HCT116 (cell line): ENCODE data around the gene SETX. TPM values are rescaled to one million over a fixed set of nuclear protein-coding genes. Genes with fewer than 3 reads are reported as not detected.

Experiments used
- ATAC-seq: fragments of 200-7000 bp; cut with Tn5 transposase; 2 replicates; pipeline ENCODE4 v1.9.1; 2020; ENCODE audit warnings: mild to moderate bottlenecking, moderate library complexity
- BruUV-seq: library from RNA; stranded (reverse); fragments of 400-500 nt; replicated peaks from 2 replicates; lab custom pipeline; 2021; lab: Mats Ljungman, UMichigan
- CTCF ChIA-PET: fragments of 300-600 bp; sonication (Branson Sonifier 250); formaldehyde crosslinking; loops from one replicate; lab custom pipeline; 2021; ENCODE audit warnings: antibody characterized with exemption; lab: Charles Lee
- POLR2A ChIA-PET: fragments of 300-600, 350-600 bp; sonication (Branson Sonifier 250); formaldehyde crosslinking; loops from one replicate; lab custom pipeline; 2021; ENCODE audit warnings: antibody characterized with exemption; lab: Charles Lee
- RAD21 ChIA-PET, 2 experiments: fragments of 300-600 bp; sonication (Branson Sonifier 250); formaldehyde crosslinking; loops; one replicate each; lab custom pipeline; 2023; ENCODE audit warnings: low total read pairs in 2 of 2; ENCODE audit not compliant: uncharacterized antibody in 2 of 2, unreplicated experiment in 2 of 2, low non-redundant PET in 1 of 2; lab: Charles Lee
- DNase-seq: peaks from one replicate; pipeline ENCODE4 v3.0.0-alpha.2; 2010; ENCODE audit warnings: low read depth, low spot score
- H2AFZ ChIP-seq: fragments of 200-600 bp; shearing (Covaris generic), sonication (generic); 2 replicates; pipeline ENCODE4 v1.6.1; 2017; ENCODE audit warnings: low read depth, mixed run types, mixed read lengths, antibody characterized with exemption, low read length; ENCODE audit not compliant: poor library complexity, severe bottlenecking
- H3K27ac ChIP-seq: 2 replicates; pipeline ENCODE4 v1.5.1; 2012; ENCODE audit warnings: low read depth, low read length
- H3K27me3 ChIP-seq: fragments of 200-600 bp; sonication (generic); 2 replicates; pipeline ENCODE4 v1.6.1; 2016; ENCODE audit warnings: mixed run types, low read length, mixed read lengths; ENCODE audit not compliant: insufficient read depth
- H3K36me3 ChIP-seq, 2 experiments: fragments of 200-500 bp in 1 of 2; fragments of 200-600 bp in 1 of 2; sonication (Bioruptor generic) in 1 of 2; sonication (generic) in 1 of 2; 2 replicates each; pipeline versions ENCODE4 v1.5.1 to v1.6.1; 2014 to 2016; ENCODE audit warnings: low read length in 2 of 2, inconsistent platforms in 1 of 2, mixed read lengths in 1 of 2, mixed run types in 1 of 2; ENCODE audit not compliant: insufficient read depth in 2 of 2, control insufficient read depth in 1 of 2
- H3K4me1 ChIP-seq, 2 experiments: fragments of 200-600 bp in 1 of 2; sonication (generic) in 1 of 2; 2 replicates each; pipeline versions ENCODE4 v1.5.1 to v1.6.1; 2012 to 2017; ENCODE audit warnings: low read length in 2 of 2, inconsistent platforms in 1 of 2, mild to moderate bottlenecking in 1 of 2, mixed read lengths in 1 of 2, mixed run types in 1 of 2, moderate library complexity in 1 of 2; ENCODE audit not compliant: insufficient read depth in 2 of 2, control insufficient read depth in 1 of 2
- H3K4me2 ChIP-seq: fragments of 200-600 bp; sonication (generic); 2 replicates; pipeline ENCODE4 v1.6.1; 2017; ENCODE audit warnings: mixed run types, low read length, mixed read lengths
- H3K4me3 ChIP-seq, 2 experiments: fragments of 200-600 bp in 1 of 2; sonication (generic) in 1 of 2; replicated peaks in 1 of 2; 2 replicates each; pipeline ENCODE4 v1.5.1; 2011 to 2016; ENCODE audit warnings: low read length in 2 of 2, control low read depth in 1 of 2, low read depth in 1 of 2, mild to moderate bottlenecking in 1 of 2, mixed read lengths in 1 of 2, mixed run types in 1 of 2
- H3K79me2 ChIP-seq: fragments of 200-600 bp; sonication (generic); 2 replicates; pipeline ENCODE4 v1.6.1; 2017; ENCODE audit warnings: mild to moderate bottlenecking, mixed run types, low read length, moderate library complexity, mixed read lengths; ENCODE audit not compliant: insufficient read depth
- H3K9ac ChIP-seq: fragments of 200-600 bp; sonication (generic); 2 replicates; pipeline ENCODE4 v1.6.1; 2016; ENCODE audit warnings: low read length, mixed read lengths
- H3K9me2 ChIP-seq: fragments of 200-600 bp; sonication (generic), shearing (Covaris generic); 2 replicates; pipeline ENCODE4 v1.6.1; 2017; ENCODE audit warnings: mixed run types, mild to moderate bottlenecking, moderate library complexity; ENCODE audit not compliant: insufficient read depth
- H3K9me3 ChIP-seq, 2 experiments: fragments of 200-500 bp in 1 of 2; fragments of 200-600 bp in 1 of 2; sonication (Bioruptor generic) in 1 of 2; sonication (generic) in 1 of 2; 2 replicates each; pipeline ENCODE4 v1.6.1; 2014 to 2017; ENCODE audit warnings: low read length in 2 of 2, mixed read lengths in 2 of 2, inconsistent platforms in 1 of 2, low read depth in 1 of 2, mild to moderate bottlenecking in 1 of 2, mixed run types in 1 of 2, moderate library complexity in 1 of 2; ENCODE audit not compliant: control insufficient read depth in 1 of 2, insufficient read depth in 1 of 2
- H4K20me1 ChIP-seq: fragments of 200-600 bp; sonication (generic), shearing (Covaris generic); 2 replicates; pipeline ENCODE4 v1.6.1; 2017; ENCODE audit warnings: mixed run types, mild to moderate bottlenecking, moderate library complexity; ENCODE audit not compliant: insufficient read depth
- ATF3 ChIP-seq: IDR thresholded peaks from 2 replicates; pipeline ENCODE4 v1.6.1; 2012
- CTCF ChIP-seq, 3 experiments: fragments of 200-600 bp in 1 of 3; sonication (generic) in 1 of 3; IDR thresholded peaks in 2 of 3; conservative IDR thresholded peaks in 1 of 3; 2 replicates each; pipeline ENCODE4 v1.5.1; 2012 to 2017; ENCODE audit warnings: low read depth in 2 of 3, low read length in 2 of 3, antibody characterized with exemption in 1 of 3, borderline replicate concordance in 1 of 3, control low read depth in 1 of 3, mild to moderate bottlenecking in 1 of 3, mixed read lengths in 1 of 3, mixed run types in 1 of 3, moderate library complexity in 1 of 3; ENCODE audit not compliant: insufficient read depth in 1 of 3
- ELF1 ChIP-seq: IDR thresholded peaks from 2 replicates; pipeline ENCODE4 v1.6.1; 2012; ENCODE audit warnings: low read depth, borderline replicate concordance
- EZH2phosphoT487 ChIP-seq: fragments of 200-600 bp; IDR thresholded peaks from 2 replicates; pipeline ENCODE4 v1.6.1; 2018; ENCODE audit warnings: antibody characterized with exemption, borderline replicate concordance
- MAX ChIP-seq: IDR thresholded peaks from 2 replicates; pipeline ENCODE4 v1.6.1; 2012
- POLR2AphosphoS5 ChIP-seq: IDR thresholded peaks from 2 replicates; pipeline ENCODE4 v1.6.1; 2011; ENCODE audit warnings: mild to moderate bottlenecking, low read depth, low read length, moderate library complexity
- REST ChIP-seq: IDR thresholded peaks from 2 replicates; pipeline ENCODE4 v1.6.1; 2012; ENCODE audit warnings: low read depth
- SIN3A ChIP-seq: IDR thresholded peaks from 2 replicates; pipeline ENCODE4 v1.6.1; 2012; ENCODE audit warnings: low read depth
- SP1 ChIP-seq: IDR thresholded peaks from 2 replicates; pipeline ENCODE4 v1.6.1; 2012; ENCODE audit warnings: low read depth
- ZBTB33 ChIP-seq: IDR thresholded peaks from 2 replicates; pipeline ENCODE4 v1.6.1; 2011; ENCODE audit warnings: mild to moderate bottlenecking, low read length, moderate library complexity; ENCODE audit not compliant: insufficient replicate concordance; ENCODE audit errors: extremely low read depth
- ZFX ChIP-seq: fragments of 450-650 bp; IDR thresholded peaks from 2 replicates; pipeline ENCODE4 v1.6.1; 2017
- ZNF274 ChIP-seq: fragments of 200-500 bp; sonication (Bioruptor generic); IDR thresholded peaks from 2 replicates; pipeline ENCODE4 v1.6.1; 2014; ENCODE audit warnings: mild to moderate bottlenecking, low read depth, low read length, inconsistent platforms
- intact Hi-C: fragments of 100-400 bp; cut with micrococcal nuclease; formaldehyde crosslinking; loops from 2 replicates; pipeline ENCODE4 v1.10.0; 2022
- total RNA-seq: library from RNA; stranded (reverse); gene quantifications from one replicate; pipeline ENCODE4 v1.2.1, GENCODE V29; 2021; ENCODE audit not compliant: unreplicated experiment

SETX gene
- total RNA-seq, 1 experiment from 2014 or later: 38.5 TPM

- no peak for TF ChIP-seq ZBTB33
- TF ChIP-seq EZH2phosphoT487: no peak
- no peak; the same call in 1 of the 2 replicates for TF ChIP-seq ELF1
- TF ChIP-seq CTCF (IDR thresholded peaks at IDR 0.05 in 2 of 3, conservative IDR thresholded peaks at IDR 0.05 in 1 of 3; ENCODE audit: borderline replicate concordance in 1 of 3, insufficient read depth in 1 of 3, low read depth in 2 of 3, low read length in 2 of 3): no peak
- no peak for TF ChIP-seq ATF3
- TF ChIP-seq ZFX: peak; percentile 91
These were observed at the start of gene SETX (continued) for GRCh38 chr9:132354637-132355355.

- Histone ChIP-seq H3K4me1 (peaks cover 7 to 16% of the 10 kb centered on the region in 2 experiments; a peak in 3 of 4 replicates), H2AFZ (no peak overlapping the region), H3K36me3 (peaks cover 12 to 23% of the 10 kb centered on the region in 2 experiments), H4K20me1 (no peaks in the 10 kb centered on the region), H3K27me3 (no peaks in the 10 kb centered on the region), H3K27ac (no peak overlapping the region), H3K4me3 (no peak overlapping the region), H3K9me3 (no peaks in the 10 kb centered on the region), H3K4me2 (no peak overlapping the region), H3K79me2 (peaks cover 50% of the 10 kb centered on the region), H3K9me2 (no peaks in the 10 kb centered on the region), H3K9ac (no peak overlapping the region)
- DNase-seq (no peak), ATAC-seq (no peak)
- no TSS peak for BruUV-seq
- ChIA-PET RAD21 (no interaction called here), POLR2A (no interaction called here), CTCF (no interaction called here)
- intact Hi-C loops: no loop called here
- TF ChIP-seq ZNF274 (no peak), SP1 (no peak), POLR2AphosphoS5 (no peak), REST (no peak), MAX (no peak), SIN3A (no peak)
These were observed 49.6 kb upstream of the SETX start for GRCh38 chr9:132404228-132404881.
